Measurements from ENCODE around the gene FKRP. TPM values are rescaled to one million over a fixed set of nuclear protein-coding genes. Genes with fewer than 3 reads are reported as not detected.
"Not testable (repeated sequence)": the region's sequence is repeated elsewhere in the genome, so short reads cannot be mapped to it uniquely, and the experiment has no call there.

Gene FKRP
- total RNA-seq, 1 donor from 2014 or later = 16.2 TPM

GRCh38 chr19:46746281-46747057 is 612 bp downstream of the FKRP start, which contains the start of gene STRN4:
Gene STRN4, minus strand, starts transcription at chr19:46746450. Its CDS starts 20 bp downstream, at chr19:46746430.
- ATAC-seq (peak; percentile 70), DNase-seq (ENCODE audit: missing footprints) (peak; percentile 85)
- intact Hi-C loops (cut with DNase I) = loop anchor here (5.0 kb wide), 1 partner anchor 44 kb away; no protein-coding TSS in a partner anchor

DNA sequence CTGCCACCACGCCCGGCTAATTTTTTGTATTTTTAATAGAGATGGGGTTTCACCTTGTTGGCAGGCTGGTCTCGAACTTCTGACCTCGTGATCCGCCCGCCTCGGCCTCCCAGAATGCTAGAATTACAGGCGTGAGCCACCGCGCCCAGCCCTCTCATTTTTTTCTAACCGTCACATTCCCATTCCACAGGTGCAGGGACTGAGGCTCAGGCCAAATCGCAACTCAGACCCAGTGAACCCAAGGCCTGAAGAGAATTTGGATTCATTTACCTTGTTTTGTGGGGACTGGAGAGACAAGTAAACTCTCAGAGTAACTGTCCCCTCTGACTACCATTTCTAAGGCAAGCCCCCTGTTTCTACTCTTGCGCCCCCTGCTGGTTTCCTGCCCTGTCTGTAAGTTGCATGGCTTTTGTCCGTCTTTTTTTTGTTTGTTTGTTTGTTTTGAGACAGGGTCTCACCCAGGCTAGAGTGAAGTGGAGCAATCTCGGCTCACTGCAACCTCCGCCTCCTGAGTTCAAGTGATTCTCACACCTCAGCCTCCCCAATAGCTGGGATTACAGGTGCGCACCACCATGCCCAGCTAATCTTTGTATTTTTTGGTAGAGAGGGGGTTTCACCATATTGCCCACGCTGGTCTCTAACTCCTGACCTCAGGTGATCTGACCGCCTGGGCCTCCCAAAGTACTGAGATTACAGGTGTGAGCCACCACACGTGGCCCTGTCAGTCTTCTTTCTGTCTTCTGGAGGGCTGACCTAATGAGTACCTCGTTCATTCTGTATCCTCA is 2.7 kb downstream of the FKRP start:
- ATAC-seq (no peak), DNase-seq (ENCODE audit: missing footprints) (peak; percentile 81)
- intact Hi-C loops (cut with DNase I) = loop anchor here (5.0 kb wide), 1 partner anchor 46 kb away; no protein-coding TSS in a partner anchor

DNA sequence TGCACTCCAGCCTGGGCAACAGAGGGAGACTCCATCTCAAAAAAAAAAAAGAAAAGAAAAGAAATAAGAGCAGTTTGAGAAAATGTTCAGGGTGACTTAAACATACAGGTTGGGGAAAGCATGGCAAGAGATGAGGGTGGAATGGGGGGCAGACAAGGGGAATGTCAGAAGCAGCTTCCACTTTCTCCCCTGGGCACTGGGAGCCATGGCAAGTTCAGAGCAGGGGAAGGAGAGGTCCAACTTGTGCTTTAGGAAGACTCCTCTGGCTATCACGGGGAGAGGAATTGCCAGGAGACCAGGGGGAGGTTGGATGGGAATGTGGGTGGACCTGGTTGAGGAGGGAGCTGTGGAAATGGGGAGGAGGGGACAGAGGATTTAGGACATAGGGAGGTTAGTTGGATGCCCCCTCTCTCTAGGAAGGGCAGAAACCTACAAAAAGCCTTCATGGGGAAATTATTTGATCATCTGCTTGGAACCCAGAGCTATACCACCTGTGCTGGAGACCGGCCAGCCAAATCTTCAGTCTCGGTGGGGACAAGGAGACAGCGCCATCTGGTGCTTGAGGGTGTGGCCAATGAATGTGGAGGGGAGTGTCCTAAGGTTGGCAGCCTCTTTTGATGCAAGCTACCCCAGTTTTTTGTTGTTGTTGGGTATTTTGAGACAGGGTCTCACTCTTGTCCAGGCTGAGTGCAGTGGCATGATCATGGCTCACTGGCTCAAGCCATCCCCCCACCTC is 7.7 kb downstream of the FKRP start:
- ATAC-seq = no peak
- intact Hi-C loops (cut with DNase I) = no loop called here
- no peak for DNase-seq (ENCODE audit: missing footprints)

DNA sequence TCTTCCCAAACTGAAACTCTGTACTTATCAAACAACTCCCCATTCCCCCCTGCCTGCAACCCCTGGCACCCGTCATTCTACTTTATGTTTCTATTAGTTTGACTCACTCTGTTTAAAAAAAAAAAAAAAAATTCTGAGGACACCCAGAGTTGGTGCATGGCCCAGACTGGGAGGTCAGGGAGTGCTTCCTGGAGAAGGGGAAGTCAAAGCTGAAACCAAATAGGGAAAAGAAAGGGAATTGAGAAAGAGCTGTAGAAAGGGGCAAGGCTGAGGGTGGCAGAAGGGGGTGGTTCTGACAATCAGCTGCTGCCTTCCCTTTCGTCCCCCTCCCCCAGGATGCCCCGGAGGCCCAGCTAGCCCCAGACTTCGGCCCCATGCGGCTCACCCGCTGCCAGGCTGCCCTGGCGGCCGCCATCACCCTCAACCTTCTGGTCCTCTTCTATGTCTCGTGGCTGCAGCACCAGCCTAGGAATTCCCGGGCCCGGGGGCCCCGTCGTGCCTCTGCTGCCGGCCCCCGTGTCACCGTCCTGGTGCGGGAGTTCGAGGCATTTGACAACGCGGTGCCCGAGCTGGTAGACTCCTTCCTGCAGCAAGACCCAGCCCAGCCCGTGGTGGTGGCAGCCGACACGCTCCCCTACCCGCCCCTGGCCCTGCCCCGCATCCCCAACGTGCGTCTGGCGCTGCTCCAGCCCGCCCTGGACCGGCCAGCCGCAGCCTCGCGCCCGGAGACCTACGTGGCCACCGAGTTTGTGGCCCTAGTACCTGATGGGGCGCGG is 9.4 kb downstream of the FKRP start:
- intact Hi-C loops (cut with DNase I) = loop anchor here (5.0 kb wide), 1 partner anchor 237 kb away; no protein-coding TSS in a partner anchor
- ATAC-seq (peak; percentile 9), DNase-seq (ENCODE audit: missing footprints) (no peak)

DNA sequence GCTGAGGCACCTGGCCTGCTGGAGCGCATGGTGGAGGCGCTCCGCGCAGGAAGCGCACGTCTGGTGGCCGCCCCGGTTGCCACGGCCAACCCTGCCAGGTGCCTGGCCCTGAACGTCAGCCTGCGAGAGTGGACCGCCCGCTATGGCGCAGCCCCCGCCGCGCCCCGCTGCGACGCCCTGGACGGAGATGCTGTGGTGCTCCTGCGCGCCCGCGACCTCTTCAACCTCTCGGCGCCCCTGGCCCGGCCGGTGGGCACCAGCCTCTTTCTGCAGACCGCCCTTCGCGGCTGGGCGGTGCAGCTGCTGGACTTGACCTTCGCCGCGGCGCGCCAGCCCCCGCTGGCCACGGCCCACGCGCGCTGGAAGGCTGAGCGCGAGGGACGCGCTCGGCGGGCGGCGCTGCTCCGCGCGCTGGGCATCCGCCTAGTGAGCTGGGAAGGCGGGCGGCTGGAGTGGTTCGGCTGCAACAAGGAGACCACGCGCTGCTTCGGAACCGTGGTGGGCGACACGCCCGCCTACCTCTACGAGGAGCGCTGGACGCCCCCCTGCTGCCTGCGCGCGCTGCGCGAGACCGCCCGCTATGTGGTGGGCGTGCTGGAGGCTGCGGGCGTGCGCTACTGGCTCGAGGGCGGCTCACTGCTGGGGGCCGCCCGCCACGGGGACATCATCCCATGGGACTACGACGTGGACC is 10.1 kb downstream of the FKRP start:
- intact Hi-C loops (cut with DNase I) = loop anchor here (5.0 kb wide), 1 partner anchor 236 kb away; no protein-coding TSS in a partner anchor
- DNase-seq (ENCODE audit: missing footprints) (no peak), ATAC-seq (no peak)

GRCh38 chr19:46756544-46756888 is 10.7 kb downstream of the FKRP start:
- DNase-seq (ENCODE audit: missing footprints) (no peak), ATAC-seq (no peak)

GRCh38 chr19:46759206-46759605 is 13.3 kb downstream of the FKRP start:
- DNase-seq (ENCODE audit: missing footprints) (no peak), ATAC-seq (no peak)
- intact Hi-C loops (cut with DNase I) = loop anchor here (5.0 kb wide), 1 partner anchor 233 kb away; no protein-coding TSS in a partner anchor

More at GRCh38 chr19:46756544-46756888, 10.7 kb downstream of the FKRP start:
- intact Hi-C loops (cut with DNase I) = loop anchor here (5.0 kb wide), 1 partner anchor 236 kb away; no protein-coding TSS in a partner anchor

DNA sequence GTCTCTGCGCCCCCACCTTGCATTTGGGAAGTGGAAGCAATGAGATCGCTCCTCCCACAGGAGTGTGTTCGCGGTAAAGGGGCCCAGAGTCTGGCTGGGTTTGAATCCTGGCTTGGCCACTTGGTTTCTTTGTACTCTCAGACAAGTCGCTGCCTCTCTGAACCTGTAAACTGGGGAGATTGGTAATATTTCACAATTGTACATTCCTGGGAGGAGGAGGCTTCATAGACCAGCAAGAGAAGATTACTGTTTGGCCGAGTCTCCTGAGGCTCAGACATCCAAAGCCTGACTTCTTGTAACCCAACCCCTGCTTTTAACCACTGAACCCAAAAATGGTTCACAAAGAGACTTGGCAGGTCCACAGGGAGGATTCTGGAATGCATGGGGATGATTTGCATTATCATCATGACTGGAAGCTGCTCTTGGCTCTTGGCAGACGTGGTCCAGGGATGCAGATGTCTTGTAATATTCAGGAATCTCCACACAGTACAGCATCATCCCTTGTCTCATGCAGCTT is 14.0 kb downstream of the FKRP start:
- ATAC-seq = peak; percentile 40
- intact Hi-C loops (cut with DNase I) = loop anchor here (5.0 kb wide), 1 partner anchor 232 kb away; no protein-coding TSS in a partner anchor
- no peak for DNase-seq (ENCODE audit: missing footprints)

DNA sequence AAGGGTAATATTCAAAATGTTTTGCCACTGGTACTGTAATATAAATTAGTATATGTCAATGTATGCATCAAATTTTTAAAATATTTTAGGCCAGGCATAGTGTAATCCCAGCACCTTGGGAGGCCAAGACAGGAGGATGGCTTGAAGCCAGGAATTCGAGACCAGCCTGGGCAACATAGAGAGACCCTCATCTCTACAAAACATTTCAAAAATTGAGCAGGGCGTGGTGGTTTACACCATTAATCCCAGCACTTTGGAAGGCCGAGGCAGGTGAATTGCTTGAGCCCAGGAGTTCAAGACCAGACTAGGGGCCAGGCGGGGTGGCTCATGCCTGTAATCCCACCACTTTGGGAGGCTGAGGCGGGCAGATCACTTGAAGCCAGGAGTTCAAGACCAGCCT is 14.5 kb downstream of the FKRP start:
- intact Hi-C loops (cut with DNase I) = no loop called here
- DNase-seq (ENCODE audit: missing footprints) (no peak), ATAC-seq (no peak)

- intact Hi-C loops (cut with DNase I); DNase-seq (ENCODE audit: missing footprints); ATAC-seq: not testable (repeated sequence)
Observed at GRCh38 chr19:46760897-46761296, 15.0 kb downstream of the FKRP start.

GRCh38 chr19:46761418-46761831 is 15.6 kb downstream of the FKRP start:
- ATAC-seq (no peak), DNase-seq (ENCODE audit: missing footprints) (no peak)
- intact Hi-C loops (cut with DNase I) = no loop called here

GRCh38 chr19:46762245-46762890 is 16.5 kb downstream of the FKRP start:
- intact Hi-C loops (cut with DNase I) = no loop called here
- no peak for ATAC-seq

GRCh38 chr19:46764817-46765291 is 19.0 kb downstream of the FKRP start:
- no peak for DNase-seq (ENCODE audit: missing footprints)
- intact Hi-C loops (cut with DNase I) = no loop called here
- peak; percentile 32 for ATAC-seq

More at GRCh38 chr19:46762245-46762890, 16.5 kb downstream of the FKRP start:
- DNase-seq (ENCODE audit: missing footprints) = no peak

GRCh38 chr19:46766569-46767317 is 20.9 kb downstream of the FKRP start:
- DNase-seq (ENCODE audit: missing footprints) = peak; percentile 82
- intact Hi-C loops (cut with DNase I) = no loop called here
- no peak for ATAC-seq

- intact Hi-C loops (cut with DNase I); DNase-seq (ENCODE audit: missing footprints): not testable (repeated sequence)
Observed at GRCh38 chr19:46768746-46769145, 22.9 kb downstream of the FKRP start.

More at GRCh38 chr19:46768746-46769145, 22.9 kb downstream of the FKRP start:
- ATAC-seq = not testable (repeated sequence)
